ENCODE results near the gene SLC15A1.

Gene SLC15A1, protein sequence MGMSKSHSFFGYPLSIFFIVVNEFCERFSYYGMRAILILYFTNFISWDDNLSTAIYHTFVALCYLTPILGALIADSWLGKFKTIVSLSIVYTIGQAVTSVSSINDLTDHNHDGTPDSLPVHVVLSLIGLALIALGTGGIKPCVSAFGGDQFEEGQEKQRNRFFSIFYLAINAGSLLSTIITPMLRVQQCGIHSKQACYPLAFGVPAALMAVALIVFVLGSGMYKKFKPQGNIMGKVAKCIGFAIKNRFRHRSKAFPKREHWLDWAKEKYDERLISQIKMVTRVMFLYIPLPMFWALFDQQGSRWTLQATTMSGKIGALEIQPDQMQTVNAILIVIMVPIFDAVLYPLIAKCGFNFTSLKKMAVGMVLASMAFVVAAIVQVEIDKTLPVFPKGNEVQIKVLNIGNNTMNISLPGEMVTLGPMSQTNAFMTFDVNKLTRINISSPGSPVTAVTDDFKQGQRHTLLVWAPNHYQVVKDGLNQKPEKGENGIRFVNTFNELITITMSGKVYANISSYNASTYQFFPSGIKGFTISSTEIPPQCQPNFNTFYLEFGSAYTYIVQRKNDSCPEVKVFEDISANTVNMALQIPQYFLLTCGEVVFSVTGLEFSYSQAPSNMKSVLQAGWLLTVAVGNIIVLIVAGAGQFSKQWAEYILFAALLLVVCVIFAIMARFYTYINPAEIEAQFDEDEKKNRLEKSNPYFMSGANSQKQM

DNA sequence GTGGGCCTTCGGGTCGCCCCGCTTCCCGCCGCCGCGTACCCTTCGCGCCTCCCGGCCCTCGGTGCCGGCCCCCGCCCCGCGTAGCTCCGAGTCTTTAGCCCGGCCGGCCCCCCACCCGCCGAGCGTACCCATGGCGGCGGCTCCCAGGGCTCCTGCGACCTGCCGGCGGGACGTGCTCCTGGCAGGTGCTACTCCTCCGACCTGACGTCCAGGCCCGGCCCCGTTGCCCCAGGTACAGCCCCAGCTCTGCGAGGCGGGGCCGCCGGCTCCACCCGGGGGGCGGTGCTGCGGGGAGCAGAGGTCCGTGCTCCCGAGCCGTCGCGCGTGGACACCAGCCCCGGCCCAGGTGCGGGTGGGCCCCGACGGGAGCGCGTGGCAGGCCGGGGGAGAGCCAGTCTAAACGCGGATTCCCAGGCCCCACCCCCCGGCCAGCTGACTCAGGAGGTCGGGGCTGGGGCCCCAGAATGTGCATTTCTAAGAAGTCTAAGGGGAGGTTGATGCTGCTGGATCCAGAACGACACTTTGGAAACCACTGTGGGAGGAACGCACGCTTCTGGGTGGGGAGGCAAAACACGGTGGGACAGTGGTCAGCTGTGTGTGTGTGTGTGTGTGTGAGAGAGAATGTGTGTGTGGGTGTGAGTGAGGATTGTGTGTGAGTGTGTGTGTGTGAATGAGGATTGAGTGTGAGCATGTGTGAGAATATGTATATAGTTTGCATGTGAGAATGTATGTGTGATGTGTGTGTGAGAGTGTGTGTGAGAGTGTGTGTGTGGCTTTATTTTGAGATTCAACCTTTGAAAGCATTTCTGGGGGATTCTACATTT, at the start of gene SLC15A1:
SLC15A1 (minus strand) TSS at position 206 of the 824 bp plus-strand sequence; CDS start at position 132, 74 bp downstream.
- DNase-seq: no peak

DNA sequence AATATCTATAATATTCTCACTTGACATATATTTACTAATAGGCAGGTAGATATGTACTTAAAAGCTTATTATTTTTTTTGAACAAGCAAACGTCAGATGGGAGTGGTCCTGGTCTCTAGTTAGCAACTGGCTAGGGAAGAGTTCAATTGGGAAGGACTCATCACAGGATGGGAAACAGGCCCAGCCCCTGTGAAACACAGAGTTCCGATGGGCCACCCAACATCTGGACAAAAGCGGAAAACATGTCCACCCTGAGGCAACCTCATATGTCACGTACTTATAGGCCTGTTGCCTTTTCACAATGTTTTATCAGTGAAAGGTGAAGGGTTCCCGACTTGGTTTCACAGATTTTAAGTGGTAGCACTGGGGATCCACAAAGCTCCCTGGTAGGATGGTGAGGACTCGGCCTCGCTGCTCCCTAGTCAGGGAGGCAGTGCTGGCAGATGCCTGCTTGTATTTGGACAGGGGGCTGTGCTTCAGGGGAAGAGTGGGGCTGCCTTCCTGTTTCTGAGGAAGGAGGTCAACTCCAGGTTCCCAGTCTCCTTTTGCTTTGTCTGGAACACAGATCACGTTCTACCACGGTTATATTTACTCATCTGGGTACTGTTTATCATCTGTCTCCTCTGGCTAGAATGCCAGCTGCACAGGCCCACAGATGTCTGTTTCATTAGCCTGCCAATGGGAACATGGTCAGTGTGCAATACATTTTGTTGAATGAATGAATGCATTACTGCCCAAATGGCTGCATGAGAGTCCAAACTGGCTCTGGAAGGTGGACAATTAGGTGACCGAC, 49.4 kb upstream of the SLC15A1 start:
- no peak for DNase-seq

DNA sequence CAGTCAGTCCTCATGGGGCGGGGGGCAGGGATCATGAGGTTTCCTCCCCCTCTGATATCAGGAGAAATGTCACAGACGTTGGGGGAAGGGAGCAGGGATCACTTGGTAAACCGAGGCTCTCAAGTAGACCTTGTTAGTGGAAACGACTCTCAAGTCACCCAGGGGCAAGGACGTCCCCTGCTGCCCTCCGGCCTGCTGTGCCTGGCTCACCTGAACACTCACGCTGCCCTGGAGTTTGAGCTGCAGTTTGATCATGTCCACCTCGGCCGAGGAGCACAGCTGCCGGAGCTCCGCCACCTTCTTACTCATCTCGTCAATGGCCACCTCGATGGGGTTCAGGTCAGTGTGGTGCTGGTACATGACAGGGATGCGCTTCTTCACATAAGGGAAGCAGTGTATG, 47.6 kb upstream of the SLC15A1 start:
- no peak for DNase-seq

DNA sequence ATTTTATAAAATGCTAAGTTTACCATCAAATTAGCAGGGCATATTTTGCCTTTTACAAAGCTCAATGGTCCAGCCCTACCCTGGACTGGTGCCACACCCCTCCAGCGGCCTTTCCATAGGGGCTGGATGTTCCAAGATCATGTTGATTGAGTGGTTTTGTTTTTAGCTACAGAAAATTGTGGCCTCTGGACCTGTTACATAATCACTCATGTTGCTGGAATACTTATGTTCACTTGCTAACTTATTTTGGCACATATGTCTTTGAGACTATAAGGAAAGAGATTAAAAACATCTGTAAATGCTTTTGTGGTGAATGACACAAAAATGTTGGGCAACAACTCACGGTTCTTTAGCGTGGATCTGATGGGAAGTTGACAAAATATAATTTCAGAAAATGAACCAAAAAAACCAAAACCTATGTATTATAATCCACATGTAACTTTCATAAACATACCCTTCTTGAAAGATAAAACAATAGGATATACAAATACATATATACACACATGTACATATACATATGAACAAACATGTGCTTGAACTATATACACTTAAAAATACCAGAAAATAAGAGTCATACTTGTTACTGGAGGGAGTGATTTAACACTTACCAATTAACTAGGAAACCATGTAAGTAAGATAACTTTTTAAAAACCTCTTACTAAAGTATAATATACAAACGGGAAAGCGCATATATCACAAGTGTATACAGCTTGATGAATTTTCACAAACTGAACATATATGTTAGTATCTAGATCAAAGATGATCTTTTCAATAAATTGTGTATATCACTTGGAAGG, 46.6 kb upstream of the SLC15A1 start:
- no peak for DNase-seq

GRCh38 chr13:98797456-98797855, 45.0 kb upstream of the SLC15A1 start:
- DNase-seq: no peak

GRCh38 chr13:98796798-98797197, 44.3 kb upstream of the SLC15A1 start:
- no peak for DNase-seq

GRCh38 chr13:98796191-98796590, 43.7 kb upstream of the SLC15A1 start:
- DNase-seq: no peak

- no peak for DNase-seq
Measured at GRCh38 chr13:98795220-98795619, 42.7 kb upstream of the SLC15A1 start.

GRCh38 chr13:98794498-98794897, 42.0 kb upstream of the SLC15A1 start:
- no peak for DNase-seq

GRCh38 chr13:98792785-98793495, 40.5 kb upstream of the SLC15A1 start:
- DNase-seq: no peak

DNA sequence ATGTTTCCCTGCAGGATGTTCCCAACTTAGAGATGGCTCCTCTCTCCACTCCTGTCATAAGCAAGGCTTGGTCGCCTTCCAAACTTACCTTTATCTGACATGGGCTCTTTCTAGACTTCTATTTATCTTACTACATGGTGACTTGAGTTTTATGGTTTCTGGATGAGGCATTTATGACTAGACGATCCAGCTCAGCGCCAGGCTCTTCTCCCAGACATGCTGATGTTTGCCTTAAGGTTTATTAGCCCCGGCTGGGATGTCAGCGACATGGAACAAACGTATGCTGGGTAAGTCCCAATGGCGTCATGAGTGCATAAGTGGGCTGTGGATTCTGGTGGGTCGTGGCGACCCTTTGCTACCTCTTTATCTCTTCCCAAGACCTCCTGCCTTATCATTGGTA, 39.8 kb upstream of the SLC15A1 start:
- no peak for DNase-seq

GRCh38 chr13:98791611-98792010, 39.1 kb upstream of the SLC15A1 start:
- no peak for DNase-seq

DNA sequence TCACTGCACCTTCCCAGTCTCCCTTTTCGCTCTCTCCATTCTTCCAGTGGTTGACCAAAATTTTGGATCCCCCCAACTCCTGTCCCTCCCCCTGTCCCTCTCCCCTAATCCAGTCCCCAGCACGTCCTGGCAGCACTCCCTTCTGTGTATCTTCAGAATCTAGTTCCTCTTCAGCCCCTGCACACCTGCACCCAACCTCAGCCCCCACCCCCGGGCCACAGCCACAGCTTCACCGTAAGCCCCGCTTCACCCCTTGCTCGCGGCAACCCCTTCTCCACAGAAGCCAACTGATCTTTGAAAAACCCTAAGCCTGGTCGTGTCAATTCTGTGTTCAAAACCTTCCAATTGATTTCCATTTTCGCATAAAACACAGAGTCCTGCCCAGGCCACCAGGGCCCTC, 35.5 kb upstream of the SLC15A1 start:
- DNase-seq: no peak

DNA sequence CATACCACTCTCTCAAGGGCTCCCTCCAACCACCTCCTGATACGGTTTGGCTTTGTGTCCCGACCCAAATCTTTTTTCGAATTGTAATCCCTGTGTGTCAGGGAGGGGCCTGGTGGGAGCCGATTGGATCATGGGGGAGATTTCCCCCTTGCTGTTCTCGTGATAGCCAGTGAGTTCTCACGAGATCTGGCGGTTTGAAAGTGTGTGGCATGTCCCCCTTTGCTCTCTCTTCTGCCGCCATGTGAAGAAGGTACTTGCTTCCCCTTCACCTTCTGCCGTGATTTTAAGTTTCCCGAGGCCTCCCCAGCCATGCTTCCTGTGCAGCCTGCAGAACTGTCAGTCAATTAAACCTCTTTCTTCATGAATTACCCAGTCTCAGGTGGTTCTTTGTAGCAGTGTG, 34.7 kb upstream of the SLC15A1 start:
- DNase-seq: no peak

DNA sequence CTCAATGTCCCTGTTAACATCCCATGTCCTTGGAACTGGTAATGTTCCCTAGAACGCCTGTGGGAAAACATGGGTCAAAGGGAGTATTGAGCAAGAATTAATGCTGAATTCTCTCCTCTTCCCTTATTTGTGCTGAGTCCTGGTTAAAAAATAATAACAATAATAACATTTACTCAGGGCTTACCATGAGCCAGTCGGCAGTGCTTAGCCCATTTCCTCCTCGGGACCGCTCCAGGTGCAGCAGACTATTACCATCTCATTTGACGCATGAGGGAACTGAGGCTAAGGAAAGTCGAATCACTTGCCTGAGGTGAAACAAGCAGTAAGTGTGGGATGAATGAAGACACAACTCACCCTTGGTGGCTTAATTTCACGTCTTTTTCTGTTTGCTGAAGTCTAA, 33.6 kb upstream of the SLC15A1 start:
- DNase-seq: no peak

DNA sequence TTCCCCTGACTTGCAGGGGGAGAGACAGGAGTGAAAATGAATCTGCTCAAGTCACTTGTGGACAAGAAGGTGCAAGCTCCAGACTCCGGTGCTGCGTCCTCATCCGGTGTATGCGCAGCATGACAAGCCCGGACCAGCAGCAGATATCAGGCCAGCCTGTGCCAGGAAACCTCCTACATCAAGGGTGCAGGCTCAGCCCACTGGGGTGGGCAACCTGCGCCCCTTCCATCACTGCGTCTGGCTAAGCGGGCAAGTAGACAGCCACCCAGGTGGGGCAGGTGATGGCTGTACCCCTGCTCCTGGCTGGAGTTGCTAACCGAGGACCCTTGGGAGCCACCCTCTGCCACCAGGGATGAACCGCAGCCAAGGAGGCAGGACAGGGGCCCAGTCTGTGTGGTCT, 32.9 kb upstream of the SLC15A1 start:
- no peak for DNase-seq

DNA sequence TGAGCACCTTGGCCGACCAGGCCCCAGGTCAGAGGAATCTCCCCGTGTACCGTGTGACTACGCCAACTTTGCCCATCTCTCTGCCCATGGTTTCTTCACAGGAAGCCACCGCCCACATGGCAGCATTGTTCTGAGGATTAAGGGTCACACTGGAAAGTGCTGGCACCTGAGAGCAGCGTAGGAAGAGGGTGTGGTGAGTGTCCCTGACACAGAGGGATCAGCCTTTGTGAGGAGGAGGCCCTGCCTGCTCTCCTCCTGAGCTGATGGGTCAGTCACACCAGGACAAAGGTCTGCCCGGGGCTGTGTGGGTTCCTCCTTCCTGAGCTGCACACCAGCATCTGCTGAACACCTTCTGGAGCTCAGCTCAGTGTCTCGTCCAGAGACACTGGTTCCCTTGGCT, 32.2 kb upstream of the SLC15A1 start:
- no peak for DNase-seq

DNA sequence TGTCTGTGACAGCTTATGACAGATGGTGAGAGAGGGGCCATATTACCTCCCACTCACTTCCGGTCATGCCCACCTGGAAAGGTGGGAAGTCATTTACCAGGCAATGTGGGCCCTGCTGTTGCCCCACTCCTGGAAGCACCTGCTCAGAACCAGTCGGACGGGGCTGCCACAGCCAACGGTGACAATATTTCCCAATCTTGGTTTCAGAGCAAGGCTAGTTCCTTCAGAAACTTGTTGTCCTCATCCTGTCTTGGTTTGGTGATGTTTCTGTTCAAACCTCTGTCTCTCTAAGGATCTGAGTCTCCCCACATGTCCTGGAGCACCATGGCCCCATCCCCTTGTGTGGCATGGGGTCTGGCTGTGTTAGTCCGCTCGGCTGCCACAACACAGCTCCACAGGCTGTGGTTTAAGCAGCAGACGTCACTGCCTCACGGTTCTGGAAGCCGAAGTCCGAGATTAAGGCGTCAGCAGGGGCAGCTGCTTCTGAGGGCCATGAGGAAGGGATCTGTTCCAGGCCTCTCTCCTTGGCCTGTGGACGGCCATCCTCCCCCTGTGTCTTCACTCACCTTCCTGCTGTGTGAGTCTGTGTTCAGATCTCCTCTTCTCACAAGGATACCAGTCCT, 31.5 kb upstream of the SLC15A1 start:
- DNase-seq: no peak

- no peak for DNase-seq
Measured at GRCh38 chr13:98782654-98783053, 30.2 kb upstream of the SLC15A1 start.

DNA sequence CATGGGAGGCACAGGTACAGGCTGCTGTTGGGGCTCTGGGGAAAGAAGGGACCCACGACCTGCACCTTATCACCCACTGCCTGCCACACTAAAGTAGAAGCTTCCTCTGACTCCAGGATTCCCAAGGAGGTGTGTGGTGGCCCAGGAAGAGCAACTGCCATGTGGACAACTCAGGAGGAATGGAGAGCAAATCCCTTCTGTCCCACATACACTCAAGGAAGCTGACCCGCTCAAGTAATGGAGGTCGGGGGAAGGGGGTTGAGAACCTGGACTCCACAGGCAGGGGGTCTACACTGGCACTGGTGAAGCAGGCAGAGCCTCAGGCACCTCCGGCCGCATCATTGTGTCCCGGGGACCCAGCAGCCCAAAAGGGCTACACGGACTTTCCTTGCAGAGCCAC, 29.4 kb upstream of the SLC15A1 start:
- DNase-seq: no peak

GRCh38 chr13:98781470-98781869, 29.0 kb upstream of the SLC15A1 start:
- DNase-seq: no peak

All from stimulated activated CD8-positive, alpha-beta memory T cell treated with anti-CD3 and anti-CD28 coated beads, Interleukin-4, amount 100 ng/mL, for 48 hours (primary cell).